Heart right ventricle (tissue), 16 donors: ENCODE measurements around the gene PRXL2A. TPM values are rescaled to one million over a fixed set of nuclear protein-coding genes. Genes with fewer than 3 reads are reported as not detected.

ENCODE experiments used
- ATAC-seq, 8 donors: fragments of 200-7000 bp; cut with Tn5 transposase; one replicate each; pipeline ENCODE4 v1.9.1; 2020; ENCODE audit warnings: mild to moderate bottlenecking in 8 of 8, moderate library complexity in 8 of 8, moderate number of reproducible peaks in 1 of 8
- DNase-seq, 2 donors: peaks; one replicate each; pipeline ENCODE4 v3.0.0-alpha.2; 2020
- H3K27ac ChIP-seq, 10 donors: fragments of 200-600 bp; sonication (generic) in 2 of 10; one replicate each; pipeline versions ENCODE4 v1.5.0 to v1.8.0; 2020 to 2022; ENCODE audit warnings: mild to moderate bottlenecking in 3 of 10
- H3K27me3 ChIP-seq, 7 donors: fragments of 200-600 bp; one replicate each; pipeline ENCODE4 v1.8.0; 2021 to 2022; ENCODE audit warnings: mild to moderate bottlenecking in 2 of 7
- H3K36me3 ChIP-seq, 9 donors: fragments of 200-600 bp; sonication (generic) in 1 of 9; one replicate each; pipeline versions ENCODE4 v1.5.0 to v1.8.0; 2020 to 2022; ENCODE audit warnings: mild to moderate bottlenecking in 2 of 9
- H3K4me1 ChIP-seq, 9 donors: fragments of 200-600 bp; sonication (generic) in 1 of 9; one replicate each; pipeline versions ENCODE4 v1.5.0 to v1.8.0; 2020 to 2022; ENCODE audit warnings: mild to moderate bottlenecking in 4 of 9
- H3K4me3 ChIP-seq, 10 donors: fragments of 200-600 bp; sonication (generic) in 2 of 10; one replicate each; pipeline versions ENCODE4 v1.5.0 to v1.8.0; 2020 to 2022; ENCODE audit warnings: mild to moderate bottlenecking in 7 of 10, moderate library complexity in 2 of 10
- H3K9me3 ChIP-seq, 11 donors: fragments of 200-600 bp in 10 of 11; sonication (generic) in 2 of 11; one replicate each; pipeline versions ENCODE4 v1.5.0 to v1.8.0; 2013 to 2022; ENCODE audit warnings: mild to moderate bottlenecking in 2 of 11, control low read depth in 1 of 11, moderate library complexity in 1 of 11
- WGBS, 2 donors: extraction: QIAGEN DNeasy Blood & Tissue Kit; methylation state at CpG; one replicate each; pipeline ENCODE4 v1.1.7; 2013; ENCODE audit warnings: inconsistent platforms in 1 of 2; 5-methylcytosine and 5-hydroxymethylcytosine counted together
- intact Hi-C, 10 donors: fragments of 100-400 bp; cut with DNase I; formaldehyde crosslinking; loops; one replicate each; pipeline versions ENCODE4 v1.11.1 to v1.14.2; 2022
- polyA plus RNA-seq, 2 donors: library from polyadenylated mRNA; stranded (reverse); fragments of 200-250 nt; gene quantifications; one replicate each; pipeline ENCODE4 v1.2.3, GENCODE V29; 2013
- total RNA-seq, 10 donors: library from RNA; stranded (reverse); fragmentation: NEBNext Ultra II Directional in 3 of 10; extraction: Animal tissue kit (Norgen Biotek cat#: 25700) in 3 of 10; gene quantifications; one replicate each; pipeline versions ENCODE4 v1.2.1 to v1.2.4, GENCODE V29; 2021 to 2023
- TF ChIP-seq, protein P1 (sequence below), 9 donors: fragments of 200-600 bp; sonication (generic) in 2 of 9; IDR thresholded peaks; one replicate each; pipeline versions ENCODE4 v1.5.0 to v1.8.0; 2021 to 2022; ENCODE audit warnings: antibody characterized with exemption in 9 of 9, mild to moderate bottlenecking in 5 of 9, moderate library complexity in 1 of 9
- donor health status: Arrhythmogenic right ventricular cardiomyopathy.
- donor health status: ischemic (EF 13 %, LVEDD 7.1; RV severe dilation, severe dysfunction).
- donor health status: healthy with polysubstance abuse.
- donor health status: DM: no; HTN: yes; CAD: no.
- donor health status: DM: no; HTN: no; CAD: no.
- donor health status: ischemic (EF 25% LVEDD 6.9; RV normal size, moderate dysfunction).
- donor health status: ischemic (EF 25% LVEDD 5.7; RV mildly dilated, moderate dysfunction).
- donor health status: healthy.
- donor health status: DM: yes; HTN: yes; CAD: no.
- donor health status: Ischemic cardiomyopathy.
- donor health status: ischemic (EF 35%, LVEDD 5.7; RV mildly dilated, moderate dysfunction).
- donor health status: nonischemic (EF 11% LVEDD 7.7; RV severe dilation, severe dysfunction).
- donor health status: DM: yes; HTN: yes; CAD: no.
- donor health status: PGD.
- donor health status: ischemic (EF 29% LVEDD 5.4; RV normal size, mild dysfunction).
- donor health status: nonischemic (EF 23%, LVEDD 6.1; RV moderate dilation, normal function).

PRXL2A gene
- total and polyA plus RNA-seq, 12 donors: 46.0 to 135 (median 81.4) TPM

DNA sequence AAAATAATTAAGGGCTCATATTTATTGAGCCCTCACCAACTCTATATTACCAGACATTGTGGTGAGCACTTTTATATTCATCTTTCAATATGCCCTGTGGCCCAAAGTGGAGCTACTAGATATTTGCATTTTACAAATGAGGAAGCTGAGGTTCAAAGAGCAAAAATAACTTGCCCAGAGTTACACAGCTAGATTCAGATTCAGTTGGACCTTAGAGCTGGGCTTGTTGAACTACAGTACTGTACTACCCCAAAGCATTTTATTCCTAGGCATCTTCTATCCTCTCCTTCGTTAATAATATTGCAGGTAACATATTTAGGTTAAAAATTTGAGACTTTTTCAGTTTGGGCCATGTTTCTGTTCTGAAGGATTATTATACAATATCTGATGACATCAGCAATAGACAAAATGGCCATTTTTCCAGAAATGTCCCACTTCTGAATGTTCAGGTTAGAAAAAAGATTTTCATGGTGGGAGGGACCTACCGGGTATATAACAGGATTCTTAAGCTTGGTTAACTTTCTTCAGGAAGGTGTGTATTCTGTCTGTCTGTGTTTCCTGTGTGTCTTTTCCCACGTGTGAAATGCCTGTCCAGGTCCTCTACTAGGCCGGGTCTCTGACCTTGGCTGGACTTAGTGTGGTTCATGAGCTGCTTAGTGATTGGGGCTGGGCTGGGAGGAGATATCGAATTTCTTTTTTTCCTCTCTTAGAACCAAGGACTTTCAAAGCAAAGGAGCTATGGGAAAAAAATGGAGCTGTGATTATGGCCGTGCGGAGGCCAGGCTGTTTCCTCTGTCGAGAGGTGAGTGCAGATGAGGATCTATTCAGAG, 13.6 kb downstream of the PRXL2A start:
- intact Hi-C loops: no loop called here
- Histone ChIP-seq H3K4me1 (peaks cover 0 to 7% (median under 1%) of the 10 kb centered on the region in 9 donors), H3K27me3 (no peaks in the 10 kb centered on the region), H3K9me3 (no peaks in the 10 kb centered on the region), H3K36me3 (peaks cover 0 to 65% (median 9%) of the 10 kb centered on the region in 9 donors), H3K27ac (no peak overlapping the region), H3K4me3 (no peak overlapping the region)
- TF ChIP-seq, protein P1, sequence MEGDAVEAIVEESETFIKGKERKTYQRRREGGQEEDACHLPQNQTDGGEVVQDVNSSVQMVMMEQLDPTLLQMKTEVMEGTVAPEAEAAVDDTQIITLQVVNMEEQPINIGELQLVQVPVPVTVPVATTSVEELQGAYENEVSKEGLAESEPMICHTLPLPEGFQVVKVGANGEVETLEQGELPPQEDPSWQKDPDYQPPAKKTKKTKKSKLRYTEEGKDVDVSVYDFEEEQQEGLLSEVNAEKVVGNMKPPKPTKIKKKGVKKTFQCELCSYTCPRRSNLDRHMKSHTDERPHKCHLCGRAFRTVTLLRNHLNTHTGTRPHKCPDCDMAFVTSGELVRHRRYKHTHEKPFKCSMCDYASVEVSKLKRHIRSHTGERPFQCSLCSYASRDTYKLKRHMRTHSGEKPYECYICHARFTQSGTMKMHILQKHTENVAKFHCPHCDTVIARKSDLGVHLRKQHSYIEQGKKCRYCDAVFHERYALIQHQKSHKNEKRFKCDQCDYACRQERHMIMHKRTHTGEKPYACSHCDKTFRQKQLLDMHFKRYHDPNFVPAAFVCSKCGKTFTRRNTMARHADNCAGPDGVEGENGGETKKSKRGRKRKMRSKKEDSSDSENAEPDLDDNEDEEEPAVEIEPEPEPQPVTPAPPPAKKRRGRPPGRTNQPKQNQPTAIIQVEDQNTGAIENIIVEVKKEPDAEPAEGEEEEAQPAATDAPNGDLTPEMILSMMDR (IDR thresholded peaks at IDR 0.05): no peak
- DNase-seq (no peak), ATAC-seq (no peak)
- 80 to 84% methylated on average over 8 of the region's 8 CpGs for WGBS, 2 donors

DNA sequence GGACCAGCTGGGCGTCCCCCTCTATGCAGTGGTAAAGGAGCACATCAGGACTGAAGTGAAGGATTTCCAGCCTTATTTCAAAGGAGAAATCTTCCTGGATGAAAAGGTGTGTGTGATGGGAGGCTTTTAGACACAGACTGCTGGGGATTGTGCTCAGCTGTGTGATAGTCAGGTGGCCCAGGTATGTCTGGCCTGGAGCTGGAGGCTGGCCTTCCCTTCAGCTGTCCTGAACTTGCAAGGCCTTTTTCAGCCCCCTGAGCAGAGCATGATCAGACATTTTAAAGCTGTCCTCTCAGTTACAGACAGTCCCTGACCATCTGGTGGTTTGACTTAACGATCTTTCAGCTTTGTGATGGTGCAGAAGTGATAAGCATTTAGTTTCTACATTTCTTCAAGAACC, 17.6 kb downstream of the PRXL2A start:
- no peaks in the 10 kb centered on the region for H3K27me3 ChIP-seq
- ATAC-seq (no peak), DNase-seq (no peak)
- H3K4me1 ChIP-seq: peaks cover 0 to 6% (median 0%) of the 10 kb centered on the region in 9 donors
- 81 to 86% methylated on average over 2 of the region's 2 CpGs for WGBS, 2 donors
- TF ChIP-seq, protein P1 (IDR thresholded peaks at IDR 0.05): no peak
- H3K4me3 ChIP-seq: no peak overlapping the region
- H3K36me3 ChIP-seq: peaks cover 0 to 91% (median 21%) of the 10 kb centered on the region in 9 donors
- no peak overlapping the region for H3K27ac ChIP-seq
- intact Hi-C loops: no loop called here
- no peaks in the 10 kb centered on the region for H3K9me3 ChIP-seq

DNA sequence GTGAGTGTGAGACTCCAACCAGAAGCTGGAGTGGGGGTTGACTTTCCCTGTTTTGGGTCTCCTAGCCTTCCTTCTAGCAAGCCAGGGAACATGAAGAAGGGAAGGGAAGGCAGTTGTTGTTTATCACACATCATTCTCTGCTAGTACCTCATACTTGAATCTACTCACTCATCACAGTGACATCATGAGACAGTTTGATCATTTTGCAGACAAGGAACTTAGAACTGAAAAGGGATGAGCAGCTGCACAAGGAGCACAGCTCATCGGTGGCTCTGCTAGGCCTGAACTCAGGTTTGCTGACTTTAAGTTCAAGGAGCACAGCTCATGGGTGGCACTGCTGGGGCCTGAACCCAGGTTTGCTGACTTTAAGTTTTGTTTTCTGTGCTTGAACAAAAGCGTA, 19.2 kb downstream of the PRXL2A start:
- no peaks in the 10 kb centered on the region for H3K27me3 ChIP-seq
- 95 to 98% methylated on average over 2 of the region's 2 CpGs for WGBS, 2 donors
- no peaks in the 10 kb centered on the region for H3K9me3 ChIP-seq
- H3K27ac ChIP-seq: no peak overlapping the region
- DNase-seq (no peak), ATAC-seq (no peak)
- intact Hi-C loops: no loop called here
- H3K36me3 ChIP-seq: peaks cover 0 to 92% (median 23%) of the 10 kb centered on the region in 9 donors
- TF ChIP-seq, protein P1 (IDR thresholded peaks at IDR 0.05): no peak
- no peak overlapping the region for H3K4me3 ChIP-seq
- H3K4me1 ChIP-seq: no peaks in the 10 kb centered on the region

DNA sequence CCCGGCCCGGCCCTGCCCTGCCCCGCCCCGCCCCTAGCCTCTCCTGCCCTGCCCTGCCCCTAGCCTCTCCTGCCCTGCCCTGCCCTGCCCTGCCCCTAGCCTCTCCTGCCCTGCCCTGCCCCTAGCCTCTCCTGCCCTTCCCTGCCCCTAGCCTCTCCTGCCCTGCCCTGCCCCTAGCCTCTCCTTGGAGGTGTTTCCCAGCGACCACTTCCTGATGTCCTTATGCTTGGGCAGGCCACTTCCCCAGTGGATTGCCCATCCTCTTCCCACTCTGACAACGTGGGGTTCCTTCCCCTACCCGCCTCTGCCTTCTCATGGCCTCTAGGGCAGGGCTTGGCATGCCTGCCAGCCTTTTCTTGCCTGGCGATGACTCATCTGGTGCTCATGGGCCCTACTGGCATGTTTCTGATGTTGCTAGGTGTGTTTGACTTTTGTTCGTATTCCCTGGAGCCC, 21.2 kb downstream of the PRXL2A start:
- Histone ChIP-seq H3K27me3 (no peaks in the 10 kb centered on the region), H3K4me1 (no peaks in the 10 kb centered on the region), H3K27ac (no peak overlapping the region), H3K36me3 (peaks cover 0 to 86% (median 19%) of the 10 kb centered on the region in 9 donors), H3K4me3 (no peak overlapping the region), H3K9me3 (no peaks in the 10 kb centered on the region)
- DNase-seq (no peak), ATAC-seq (peak in 3 of 8 donors; percentile 39 to 69 (median 60))
- TF ChIP-seq, protein P1 (IDR thresholded peaks at IDR 0.05): no peak
- intact Hi-C loops: no loop called here
- WGBS, 2 donors: 76 to 87% methylated on average over 9 of the region's 9 CpGs
